Psoas muscle (tissue), 8 donors: ENCODE data around the gene PREP. TPM values are rescaled to one million over a fixed set of nuclear protein-coding genes. Genes with fewer than 3 reads are reported as not detected.

Source experiments
- ATAC-seq, 4 donors: fragments of 200-7000 bp; cut with Tn5 transposase; one replicate each; pipeline ENCODE4 v1.9.1; 2020; ENCODE audit warnings: moderate library complexity in 3 of 4, mild to moderate bottlenecking in 2 of 4
- DNase-seq, 2 donors: peaks; one replicate each; pipeline ENCODE4 v3.0.0-alpha.2; 2020
- H3K27ac ChIP-seq: fragments of 200-600 bp; one replicate; pipeline ENCODE4 v1.8.0; 2022
- H3K27me3 ChIP-seq, 3 donors: fragments of 200-600 bp in 1 of 3; one replicate each; pipeline versions ENCODE4 v1.6.1 to v1.8.0; 2013 to 2022; ENCODE audit warnings: low read length in 2 of 3, mild to moderate bottlenecking in 2 of 3, moderate library complexity in 1 of 3; ENCODE audit not compliant: insufficient read depth in 3 of 3
- H3K36me3 ChIP-seq, 2 donors: fragments of 200-600 bp in 1 of 2; one replicate each; pipeline versions ENCODE4 v1.6.1 to v1.8.0; 2013 to 2022; ENCODE audit warnings: low read depth in 1 of 2, mild to moderate bottlenecking in 1 of 2, moderate library complexity in 1 of 2; ENCODE audit not compliant: insufficient read depth in 1 of 2
- H3K4me1 ChIP-seq: fragments of 200-600 bp; one replicate; pipeline ENCODE4 v1.8.0; 2022
- H3K4me3 ChIP-seq: fragments of 200-600 bp; one replicate; pipeline ENCODE4 v1.8.0; 2022; ENCODE audit warnings: mild to moderate bottlenecking
- H3K9me3 ChIP-seq: fragments of 200-600 bp; one replicate; pipeline ENCODE4 v1.8.0; 2022
- CTCF ChIP-seq: fragments of 200-600 bp; IDR thresholded peaks from one replicate; pipeline ENCODE4 v1.8.0; 2022; ENCODE audit warnings: antibody characterized with exemption
- WGBS, 3 donors: extraction: QIAGEN DNeasy Blood & Tissue Kit; methylation state at CpG; one replicate each; pipeline versions ENCODE4 v1.1.6 to v1.1.7; 2013; 5-methylcytosine and 5-hydroxymethylcytosine counted together
- intact Hi-C, 2 donors: fragments of 100-400 bp; cut with DNase I; formaldehyde crosslinking; loops; one replicate each; pipeline versions ENCODE4 v1.11.0 to v1.14.2; 2022
- polyA plus RNA-seq, 3 donors: library from polyadenylated mRNA; stranded (reverse); fragments of 200-250 nt; gene quantifications; one replicate each; pipeline ENCODE4 v1.2.3, GENCODE V29; 2013
- total RNA-seq, 4 donors: library from RNA; stranded (reverse); fragmentation: NEBNext Ultra II Directional in 2 of 4; extraction: Animal tissue kit (Norgen Biotek cat#: 25700) in 2 of 4; gene quantifications; one replicate each; pipeline versions ENCODE4 v1.2.1 to v1.2.4, GENCODE V29; 2021 to 2023
- donor health status: healthy with polysubstance abuse.
- donor health status: DM: no; HTN: no; CAD: no; lungs with moderate emphysema.
- donor health status: Bipolar disorder and iron deficiency.
- donor health status: healthy.
- donor health status: DM: yes; HTN: yes; CAD: no.
- donor health status: DM: no; HTN: no; CAD: no.
- donor health status: DM: no; HTN: no; CAD: no.
- donor health status: DM: yes; HTN: yes; CAD: no.

Gene PREP
- total and polyA plus RNA-seq, 7 donors: 31.4 to 67.0 (median 50.1) TPM

- 30 to 41% (median 35%) methylated on average over 2 of the region's 2 CpGs for WGBS, 3 donors
- peaks cover 0 to 3% (median 0%) of the 10 kb centered on the region in 3 donors for H3K27me3 ChIP-seq
- H3K27ac ChIP-seq: no peak overlapping the region
- TF ChIP-seq CTCF: peak; percentile 51
- no peaks in the 10 kb centered on the region for H3K36me3 ChIP-seq
- intact Hi-C loops: loop anchor here (5.0 kb wide), 2 partner anchors 866 to 871 kb away; no protein-coding TSS in a partner anchor
- H3K9me3 ChIP-seq: no peaks in the 10 kb centered on the region
- ATAC-seq (no peak), DNase-seq (no peak)
- no peak overlapping the region for H3K4me3 ChIP-seq
- no peaks in the 10 kb centered on the region for H3K4me1 ChIP-seq
Measured at GRCh38 chr6:105431226-105431625, 28.3 kb upstream of the PREP start.

- no peak for ATAC-seq
- H3K27me3 ChIP-seq: peaks cover 0 to 3% (median 0%) of the 10 kb centered on the region in 3 donors
- DNase-seq: no peak
- no peaks in the 10 kb centered on the region for H3K36me3 ChIP-seq
- no peak for TF ChIP-seq CTCF
- no peak overlapping the region for H3K27ac ChIP-seq
- no peak overlapping the region for H3K4me3 ChIP-seq
- no peaks in the 10 kb centered on the region for H3K4me1 ChIP-seq
- intact Hi-C loops: loop anchor here (5.0 kb wide), 2 partner anchors 867 to 872 kb away; no protein-coding TSS in a partner anchor
- H3K9me3 ChIP-seq: no peaks in the 10 kb centered on the region
- WGBS, 3 donors: 86 to 94% (median 92%) methylated on average over 3 of the region's 3 CpGs
Measured at GRCh38 chr6:105430685-105431084, 27.8 kb upstream of the PREP start.

- WGBS, 3 donors: 74 to 84% (median 77%) methylated on average over 4 of the region's 4 CpGs
- ATAC-seq: no peak
- Histone ChIP-seq H3K36me3 (no peaks in the 10 kb centered on the region), H3K9me3 (no peaks in the 10 kb centered on the region), H3K27ac (no peak overlapping the region), H3K4me3 (no peak overlapping the region), H3K27me3 (peaks cover 0 to 3% (median 0%) of the 10 kb centered on the region in 3 donors), H3K4me1 (no peaks in the 10 kb centered on the region)
- intact Hi-C loops: loop anchor here (5.0 kb wide), 3 partner anchors 342 to 873 kb away; no protein-coding TSS in a partner anchor
- no peak for DNase-seq
- no peak for TF ChIP-seq CTCF
Measured at GRCh38 chr6:105429676-105430075, 26.8 kb upstream of the PREP start.

- no peaks in the 10 kb centered on the region for H3K9me3 ChIP-seq
- no peak overlapping the region for H3K4me3 ChIP-seq
- H3K27ac ChIP-seq: no peak overlapping the region
- intact Hi-C loops: loop anchor here (5.0 kb wide), 1 partner anchor 341 kb away; no protein-coding TSS in a partner anchor
- no peaks in the 10 kb centered on the region for H3K4me1 ChIP-seq
- ATAC-seq: peak in 1 of 4 donors; percentile 24
- no peak for TF ChIP-seq CTCF
- no peaks in the 10 kb centered on the region for H3K36me3 ChIP-seq
- WGBS, 3 donors: 56 to 61% (median 59%) methylated on average over 5 of the region's 5 CpGs
- DNase-seq: no peak
- H3K27me3 ChIP-seq: peaks cover 0 to 3% (median 0%) of the 10 kb centered on the region in 3 donors
Measured at GRCh38 chr6:105428342-105428957, 25.6 kb upstream of the PREP start.
